H1 (cell line): ENCODE measurements around the gene MACF1. TPM values are rescaled to one million over a fixed set of nuclear protein-coding genes. Genes with fewer than 3 reads are reported as not detected.

Experiments
- EZH2 ChIP-seq: fragments of 200-600 bp; sonication (generic); IDR thresholded peaks from 2 replicates; pipeline ENCODE4 v1.7.1; 2012; ENCODE audit warnings: low read depth, mild to moderate bottlenecking, moderate library complexity, low read length, inconsistent platforms; ENCODE audit not compliant: severe bottlenecking
- MAFK ChIP-seq: IDR thresholded peaks from 2 replicates; pipeline ENCODE4 v1.6.1; 2012; ENCODE audit warnings: low read depth, mild to moderate bottlenecking, improper control_type of control experiment, low read length
- SIN3A ChIP-seq, 2 experiments: IDR thresholded peaks in 1 of 2; conservative IDR thresholded peaks in 1 of 2; 2 replicates each; pipeline ENCODE4 v1.6.1; 2011 to 2012; ENCODE audit warnings: low read length in 2 of 2, improper control_type of control experiment in 1 of 2, low read depth in 1 of 2, mild to moderate bottlenecking in 1 of 2
- SP1 ChIP-seq: IDR thresholded peaks from 2 replicates; pipeline ENCODE4 v1.6.1; 2011; ENCODE audit warnings: low read depth, low read length
- SP2 ChIP-seq: IDR thresholded peaks from 2 replicates; pipeline ENCODE4 v1.6.1; 2012; ENCODE audit warnings: mild to moderate bottlenecking, low read length, inconsistent platforms
- SP4 ChIP-seq: IDR thresholded peaks from 2 replicates; pipeline ENCODE4 v1.6.1; 2012; ENCODE audit warnings: low read length, inconsistent platforms
- polyA plus RNA-seq, 7 experiments: library from polyadenylated mRNA; depleted of rRNA in 3 of 7; stranded (reverse) in 5 of 7; unstranded in 2 of 7; fragments of >200 nt in 5 of 7; fragments of 200-250 nt in 2 of 7; gene quantifications; 1 replicate in 5 of 7; 2 replicates in 1 of 7; 4 replicates in 1 of 7; pipeline versions ENCODE4 v1.2.1 to v1.2.3, GENCODE V29; 2011 to 2013; ENCODE audit warnings: missing spikeins in 2 of 7, mixed read lengths in 2 of 7
- total RNA-seq: library from RNA; stranded (reverse); fragmentation: NEBNext Ultra II Directional; extraction: Animal tissue kit (Norgen Biotek cat#: 25700); gene quantifications from 2 replicates; pipeline ENCODE4 v1.2.1, GENCODE V29; 2021

Gene MACF1
- total and polyA plus RNA-seq, 2 of the 8 experiments (the other 6 are each of a cell fraction or from before 2014, with no cell fraction given), result 59.8 to 285 TPM

DNA sequence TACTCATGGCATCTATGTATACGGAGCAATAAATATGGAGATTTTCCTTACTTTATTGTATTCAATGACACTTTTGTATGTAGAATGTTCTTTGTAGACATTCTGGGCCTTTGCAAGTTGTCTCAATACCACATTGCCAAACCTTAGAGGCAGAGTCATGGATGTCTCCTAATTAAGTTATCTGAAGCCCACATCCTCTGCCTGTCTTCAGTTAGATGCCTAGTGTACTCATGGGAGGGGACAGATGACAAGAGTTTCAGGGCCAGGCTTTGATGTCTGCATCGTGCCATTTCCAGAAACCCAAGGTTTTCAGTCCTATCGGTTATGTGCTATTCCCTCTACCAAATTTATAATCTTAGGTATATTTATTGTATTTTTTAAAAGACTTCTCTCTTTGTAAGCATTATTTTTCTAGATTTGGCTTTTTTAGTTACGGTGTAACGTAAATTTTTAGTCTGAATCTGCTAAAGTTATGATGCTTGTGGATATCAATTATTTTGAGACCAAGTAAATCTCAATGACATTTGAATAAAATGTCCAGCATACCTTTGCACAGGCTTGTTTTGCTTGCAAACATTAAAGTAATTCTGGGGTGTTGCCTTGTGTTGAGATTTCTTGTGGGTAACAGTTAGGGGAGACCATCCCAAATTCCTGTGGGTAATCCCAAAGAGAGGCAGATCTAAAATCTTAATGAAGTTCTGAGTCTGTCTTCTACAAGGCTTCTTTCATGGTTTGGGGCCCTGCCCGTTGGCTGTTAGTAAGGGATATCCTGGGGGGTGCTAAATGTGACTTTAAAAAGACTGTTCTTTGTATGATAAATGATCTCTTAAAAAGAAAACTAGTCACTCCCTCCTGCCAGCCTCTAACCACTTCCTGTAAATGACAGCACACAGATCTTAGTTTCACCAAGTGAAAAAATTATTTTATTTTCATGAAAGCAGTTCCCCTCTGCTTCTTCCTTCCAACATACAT, 8.0 kb upstream of the MACF1 start (continued):
- TF ChIP-seq SIN3A (conservative IDR thresholded peaks at IDR 0.05 in 1 of 2, IDR thresholded peaks at IDR 0.05 in 1 of 2; ENCODE audit: low read depth in 1 of 2, low read length in 2 of 2) (no peak), SP4 (no peak), SP1 (no peak), MAFK (no peak), SP2 (no peak), EZH2 (no peak)
- TF ChIP-seq, all 59 proteins: peak for 0
